ENCODE measurements around the gene PRDM7.

Gene PRDM7

GRCh38 chr16:90020838-90021382 is 56.2 kb downstream of the PRDM7 start:
- H3K36me3 Mint-ChIP-seq (ENCODE audit: low read depth), result no peaks in the 10 kb centered on the region
- no peak for TF ChIP-seq CTCF (IDR thresholded peaks at IDR 0.05)
- peak overlapping the region; percentile 88 for H3K4me3 Mint-ChIP-seq
- H3K27ac Mint-ChIP-seq, result peak overlapping the region; percentile 92
- H3K27me3 Mint-ChIP-seq (ENCODE audit: low read depth, poor library complexity), result peaks cover 29% of the 10 kb centered on the region
- DNase-seq, result no peak
- peaks cover 36% of the 10 kb centered on the region for H3K4me1 Mint-ChIP-seq
- H3K9me3 Mint-ChIP-seq, result no peaks in the 10 kb centered on the region

- no peak for TF ChIP-seq CTCF (IDR thresholded peaks at IDR 0.05)
- Mint-ChIP-seq H3K4me1 (peaks cover 36% of the 10 kb centered on the region), H3K4me3 (peak overlapping the region; percentile 88), H3K27me3 (ENCODE audit: low read depth, poor library complexity) (peaks cover 35% of the 10 kb centered on the region), H3K27ac (no peak overlapping the region), H3K9me3 (no peaks in the 10 kb centered on the region), H3K36me3 (ENCODE audit: low read depth) (no peaks in the 10 kb centered on the region)
- no peak for DNase-seq
These were observed 56.8 kb downstream of the PRDM7 start for GRCh38 chr16:90020260-90020837.

GRCh38 chr16:90019543-90020259 is 57.4 kb downstream of the PRDM7 start:
- peak overlapping the region; percentile 88 for H3K4me3 Mint-ChIP-seq
- DNase-seq, result peak; percentile 80
- no peaks in the 10 kb centered on the region for H3K9me3 Mint-ChIP-seq
- peaks cover 35% of the 10 kb centered on the region for H3K4me1 Mint-ChIP-seq
- H3K27me3 Mint-ChIP-seq (ENCODE audit: low read depth, poor library complexity), result peaks cover 41% of the 10 kb centered on the region
- no peak overlapping the region for H3K27ac Mint-ChIP-seq
- H3K36me3 Mint-ChIP-seq (ENCODE audit: low read depth), result no peaks in the 10 kb centered on the region
- no peak for TF ChIP-seq CTCF (IDR thresholded peaks at IDR 0.05)

GRCh38 chr16:90018652-90019542 is 58.2 kb downstream of the PRDM7 start, which contains the start of gene DBNDD1:
Gene DBNDD1 (minus strand): TSS chr16:90019456. CDS start chr16:90019341, 115 bp downstream.
- Mint-ChIP-seq H3K36me3 (ENCODE audit: low read depth) (no peaks in the 10 kb centered on the region), H3K4me1 (peaks cover 27% of the 10 kb centered on the region), H3K9me3 (no peaks in the 10 kb centered on the region), H3K27me3 (ENCODE audit: low read depth, poor library complexity) (peaks cover 44% of the 10 kb centered on the region), H3K4me3 (peak within 1 kb of the TSS; percentile 88), H3K27ac (no peak within 1 kb of the TSS)
- no peak for TF ChIP-seq CTCF (IDR thresholded peaks at IDR 0.05)
- DNase-seq, result peak; percentile 54

GRCh38 chr16:90018297-90018651 is 58.9 kb downstream of the PRDM7 start:
- no peaks in the 10 kb centered on the region for H3K36me3 Mint-ChIP-seq (ENCODE audit: low read depth)
- peak overlapping the region; percentile 74 for H3K4me3 Mint-ChIP-seq
- H3K27me3 Mint-ChIP-seq (ENCODE audit: low read depth, poor library complexity), result peaks cover 44% of the 10 kb centered on the region
- H3K4me1 Mint-ChIP-seq, result peaks cover 26% of the 10 kb centered on the region
- TF ChIP-seq CTCF (IDR thresholded peaks at IDR 0.05), result no peak
- no peaks in the 10 kb centered on the region for H3K9me3 Mint-ChIP-seq
- no peak for DNase-seq
- no peak overlapping the region for H3K27ac Mint-ChIP-seq
